Hepatocyte (in vitro differentiated cells): ENCODE data around the gene PFKM. TPM values are rescaled to one million over a fixed set of nuclear protein-coding genes. Genes with fewer than 3 reads are reported as not detected.
A peak's percentile ranks its signal among the peaks of the same experiment; 100 is the strongest.

ENCODE experiments used
- DNase-seq: peaks from one replicate; pipeline ENCODE4 v3.0.0-alpha.2; 2016; ENCODE audit warnings: low spot score
- H2AFZ ChIP-seq: fragments of 200-600 bp; sonication (generic); 2 replicates; pipeline ENCODE4 v1.6.0; 2016; ENCODE audit warnings: antibody characterized with exemption, mild to moderate bottlenecking
- H3K27ac ChIP-seq: fragments of 200-600 bp; sonication (generic); 2 replicates; pipeline ENCODE4 v1.5.1; 2016; ENCODE audit warnings: mild to moderate bottlenecking
- H3K27me3 ChIP-seq: fragments of 200-600 bp; sonication (generic); 2 replicates; pipeline ENCODE4 v1.6.1; 2016
- H3K36me3 ChIP-seq: fragments of 200-600 bp; sonication (generic); replicated peaks from 2 replicates; pipeline ENCODE4 v1.5.1; 2016; ENCODE audit warnings: low read depth; ENCODE audit not compliant: insufficient read depth
- H3K4me1 ChIP-seq: fragments of 200-600 bp; sonication (generic); 2 replicates; pipeline ENCODE4 v1.5.1; 2016; ENCODE audit warnings: mild to moderate bottlenecking, moderate library complexity; ENCODE audit not compliant: insufficient read depth
- H3K4me2 ChIP-seq: fragments of 200-600 bp; sonication (generic); 2 replicates; pipeline ENCODE4 v1.6.0; 2016
- H3K4me3 ChIP-seq: fragments of 200-600 bp; sonication (generic); 2 replicates; pipeline ENCODE4 v1.5.1; 2016; ENCODE audit warnings: mild to moderate bottlenecking
- H3K79me2 ChIP-seq: fragments of 200-600 bp; sonication (generic); 2 replicates; pipeline ENCODE4 v1.6.0; 2017; ENCODE audit warnings: mild to moderate bottlenecking
- H3K9me2 ChIP-seq: fragments of 200-600 bp; sonication (generic); replicated peaks from 2 replicates; pipeline ENCODE4 v1.6.0; 2017; ENCODE audit warnings: mild to moderate bottlenecking; ENCODE audit not compliant: insufficient read depth
- H3K9me3 ChIP-seq: fragments of 200-600 bp; sonication (generic); 2 replicates; pipeline ENCODE4 v1.5.1; 2016; ENCODE audit warnings: low read depth, mild to moderate bottlenecking
- H4K20me1 ChIP-seq: fragments of 200-600 bp; sonication (generic); 2 replicates; pipeline ENCODE4 v1.6.0; 2016; ENCODE audit warnings: mild to moderate bottlenecking; ENCODE audit not compliant: insufficient read depth, poor library complexity, severe bottlenecking
- EZH2 ChIP-seq: fragments of 200-600 bp; sonication (generic); IDR thresholded peaks from 2 replicates; pipeline ENCODE4 v1.6.1; 2016; ENCODE audit warnings: antibody characterized with exemption, mild to moderate bottlenecking, borderline replicate concordance
- EZH2phosphoT487 ChIP-seq: fragments of 200-600 bp; sonication (generic); IDR thresholded peaks from one replicate; pipeline ENCODE4 v1.6.1; 2018; ENCODE audit warnings: antibody characterized with exemption, mild to moderate bottlenecking, low read depth, moderate library complexity; ENCODE audit not compliant: unreplicated experiment, severe bottlenecking
- WGBS: methylation state at CpG from one replicate; pipeline ENCODE4 v1.1.6; 2016; ENCODE audit warnings: low lambda C conversion rate; ENCODE audit errors: missing lambda C conversion rate; 5-methylcytosine and 5-hydroxymethylcytosine counted together
- polyA plus RNA-seq: library from polyadenylated mRNA; unstranded; fragments of >200 nt; fragmentation: Nextera tagmentation; extraction: Ambion mirVana; gene quantifications from 2 replicates; pipeline ENCODE4 v1.2.1, GENCODE V29; 2016
- total RNA-seq: library from RNA; depleted of rRNA; stranded (reverse); fragments of >200 nt; gene quantifications from 2 replicates; pipeline ENCODE4 v1.2.3, GENCODE V29; 2014
- TF ChIP-seq, protein P1 (sequence below): fragments of 200-600 bp; sonication (generic); IDR thresholded peaks from 2 replicates; pipeline ENCODE4 v1.5.1; 2016; ENCODE audit warnings: antibody characterized with exemption, mild to moderate bottlenecking; ENCODE audit not compliant: poor library complexity

The PFKM gene
- total and polyA plus RNA-seq, 2 experiments from 2014 or later, result 49.1 to 51.9 TPM

- Histone ChIP-seq H3K27me3 (peaks cover 42% of the 10 kb centered on the region), H3K27ac (no peak overlapping the region), H4K20me1 (no peaks in the 10 kb centered on the region), H3K79me2 (no peaks in the 10 kb centered on the region), H3K9me3 (no peaks in the 10 kb centered on the region), H3K9me2 (no peaks in the 10 kb centered on the region), H3K4me2 (peak overlapping the region; percentile 87), H2AFZ (peak overlapping the region; percentile 89), H3K4me1 (peaks cover 12% of the 10 kb centered on the region), H3K4me3 (peak overlapping the region; percentile 57), H3K36me3 (no peaks in the 10 kb centered on the region)
- TF ChIP-seq EZH2phosphoT487 (no peak), EZH2 (peak; percentile 81)
- 22% methylated on average over 20 of the region's 20 CpGs for WGBS
- DNase-seq, result no peak
These were observed 65.4 kb downstream of the PFKM start for GRCh38 chr12:48184549-48184922.

GRCh38 chr12:48185181-48185919, 66.2 kb downstream of the PFKM start:
- 64% methylated on average over 10 of the region's 10 CpGs for WGBS
- TF ChIP-seq, protein P1, sequence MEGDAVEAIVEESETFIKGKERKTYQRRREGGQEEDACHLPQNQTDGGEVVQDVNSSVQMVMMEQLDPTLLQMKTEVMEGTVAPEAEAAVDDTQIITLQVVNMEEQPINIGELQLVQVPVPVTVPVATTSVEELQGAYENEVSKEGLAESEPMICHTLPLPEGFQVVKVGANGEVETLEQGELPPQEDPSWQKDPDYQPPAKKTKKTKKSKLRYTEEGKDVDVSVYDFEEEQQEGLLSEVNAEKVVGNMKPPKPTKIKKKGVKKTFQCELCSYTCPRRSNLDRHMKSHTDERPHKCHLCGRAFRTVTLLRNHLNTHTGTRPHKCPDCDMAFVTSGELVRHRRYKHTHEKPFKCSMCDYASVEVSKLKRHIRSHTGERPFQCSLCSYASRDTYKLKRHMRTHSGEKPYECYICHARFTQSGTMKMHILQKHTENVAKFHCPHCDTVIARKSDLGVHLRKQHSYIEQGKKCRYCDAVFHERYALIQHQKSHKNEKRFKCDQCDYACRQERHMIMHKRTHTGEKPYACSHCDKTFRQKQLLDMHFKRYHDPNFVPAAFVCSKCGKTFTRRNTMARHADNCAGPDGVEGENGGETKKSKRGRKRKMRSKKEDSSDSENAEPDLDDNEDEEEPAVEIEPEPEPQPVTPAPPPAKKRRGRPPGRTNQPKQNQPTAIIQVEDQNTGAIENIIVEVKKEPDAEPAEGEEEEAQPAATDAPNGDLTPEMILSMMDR, result no peak
- TF ChIP-seq EZH2phosphoT487, result no peak
- TF ChIP-seq EZH2, result no peak
- H3K27me3 ChIP-seq, result peaks cover 42% of the 10 kb centered on the region

GRCh38 chr12:48187916-48188695, 68.9 kb downstream of the PFKM start:
- H3K27me3 ChIP-seq, result peaks cover 21% of the 10 kb centered on the region

More at GRCh38 chr12:48185181-48185919, 66.2 kb downstream of the PFKM start:
- no peaks in the 10 kb centered on the region for H4K20me1 ChIP-seq
- no peak overlapping the region for H3K27ac ChIP-seq
- H3K9me2 ChIP-seq, result no peaks in the 10 kb centered on the region
- no peak overlapping the region for H3K4me3 ChIP-seq
- peak; percentile 54 for DNase-seq
- no peaks in the 10 kb centered on the region for H3K36me3 ChIP-seq
- peaks cover 12% of the 10 kb centered on the region for H3K4me1 ChIP-seq
- no peaks in the 10 kb centered on the region for H3K9me3 ChIP-seq
- peak overlapping the region; percentile 87 for H3K4me2 ChIP-seq
- no peak overlapping the region for H2AFZ ChIP-seq
- no peaks in the 10 kb centered on the region for H3K79me2 ChIP-seq

More at GRCh38 chr12:48187916-48188695, 68.9 kb downstream of the PFKM start:
- no peak overlapping the region for H2AFZ ChIP-seq
- no peaks in the 10 kb centered on the region for H4K20me1 ChIP-seq
- TF ChIP-seq, protein P1, result no peak
- no peak for TF ChIP-seq EZH2
- H3K9me3 ChIP-seq, result no peaks in the 10 kb centered on the region
- H3K79me2 ChIP-seq, result no peaks in the 10 kb centered on the region
- no peaks in the 10 kb centered on the region for H3K9me2 ChIP-seq
- H3K4me2 ChIP-seq, result no peak overlapping the region
- WGBS, result 83% methylated on average over 10 of the region's 10 CpGs
- DNase-seq, result no peak
- H3K36me3 ChIP-seq, result no peaks in the 10 kb centered on the region
- peaks cover 5% of the 10 kb centered on the region for H3K4me1 ChIP-seq
- no peak overlapping the region for H3K4me3 ChIP-seq
- no peak overlapping the region for H3K27ac ChIP-seq
